HG02852 (cell line): ENCODE measurements around the gene WNT3A.

Experiments used
- ATAC-seq: cut with Tn5 transposase; IDR thresholded peaks from one replicate; pipeline ENCODE4 v1.9.1; 2021; ENCODE audit warnings: mild to moderate bottlenecking, moderate library complexity; ENCODE audit not compliant: unreplicated experiment

The WNT3A gene

DNA sequence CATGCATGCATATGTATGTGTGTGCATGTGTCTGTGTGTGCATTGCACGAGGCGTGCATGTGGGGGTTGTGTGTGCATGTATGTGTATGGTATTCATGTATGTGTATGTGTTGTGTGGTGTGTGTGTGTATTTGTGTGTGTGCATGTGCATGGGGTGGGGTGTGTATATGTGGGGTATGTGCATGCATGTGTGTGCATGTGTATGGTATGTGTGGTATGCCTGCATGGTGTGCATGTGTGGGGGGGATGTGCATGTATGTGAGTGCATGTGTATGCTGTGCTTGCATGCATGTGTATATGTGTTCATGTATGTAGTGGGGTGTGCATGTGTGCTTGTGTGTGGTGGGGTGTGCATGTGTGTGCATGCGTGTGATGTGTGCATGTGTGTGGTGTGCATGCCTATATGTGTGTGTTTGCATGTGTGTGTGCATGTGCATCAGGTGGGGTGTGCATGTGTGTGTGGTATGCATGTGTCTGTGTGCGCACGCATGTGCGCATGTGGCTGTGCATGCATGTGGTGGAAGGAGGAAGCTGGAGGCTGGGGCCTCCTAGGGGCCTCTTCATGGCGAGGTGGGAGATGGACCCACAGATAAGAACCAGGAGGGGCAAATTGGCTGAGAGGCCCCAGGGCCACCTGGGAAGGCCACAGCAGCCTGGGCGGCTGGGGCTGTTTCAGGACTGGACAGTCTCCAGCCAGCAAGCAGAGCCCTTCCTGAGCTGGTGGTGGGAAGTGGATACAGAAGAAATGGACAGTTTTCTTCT lies 39.8 kb downstream of the WNT3A start:
- no peak for ATAC-seq

DNA sequence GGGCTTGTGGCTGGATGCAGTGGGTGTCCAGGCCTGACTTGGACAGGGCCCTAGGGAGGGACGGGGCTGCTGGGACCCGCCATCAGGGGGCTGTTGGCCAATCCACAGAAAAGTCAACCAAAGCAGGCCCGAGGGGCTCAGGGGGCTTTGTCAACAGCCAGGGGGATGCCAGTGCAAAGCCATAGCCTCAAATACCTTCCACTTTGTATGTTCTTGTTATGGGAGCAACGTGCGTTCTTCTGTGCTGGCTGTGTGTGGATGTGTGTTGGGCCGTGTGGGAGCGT lies 40.3 kb downstream of the WNT3A start:
- ATAC-seq: no peak

DNA sequence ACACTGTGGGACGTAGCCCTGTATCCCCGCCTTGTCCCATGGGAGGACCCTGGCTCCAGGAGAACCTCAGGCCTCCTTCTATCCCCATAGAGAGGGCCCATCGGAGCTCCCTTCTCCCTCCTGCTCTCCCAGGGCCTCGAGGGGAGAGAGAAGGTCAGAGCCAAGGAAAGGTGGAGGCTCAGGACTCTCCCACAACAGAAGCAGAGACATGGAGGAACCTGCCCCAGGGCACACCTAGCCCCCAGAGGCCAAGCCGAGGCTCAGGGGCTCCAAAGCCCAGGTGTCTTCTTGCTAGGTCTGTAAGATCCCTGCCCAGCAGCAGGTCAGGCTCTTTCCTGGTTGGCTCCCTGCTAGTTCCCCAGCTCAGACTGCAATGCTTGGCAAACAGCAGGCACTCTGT lies 41.3 kb downstream of the WNT3A start:
- no peak for ATAC-seq

DNA sequence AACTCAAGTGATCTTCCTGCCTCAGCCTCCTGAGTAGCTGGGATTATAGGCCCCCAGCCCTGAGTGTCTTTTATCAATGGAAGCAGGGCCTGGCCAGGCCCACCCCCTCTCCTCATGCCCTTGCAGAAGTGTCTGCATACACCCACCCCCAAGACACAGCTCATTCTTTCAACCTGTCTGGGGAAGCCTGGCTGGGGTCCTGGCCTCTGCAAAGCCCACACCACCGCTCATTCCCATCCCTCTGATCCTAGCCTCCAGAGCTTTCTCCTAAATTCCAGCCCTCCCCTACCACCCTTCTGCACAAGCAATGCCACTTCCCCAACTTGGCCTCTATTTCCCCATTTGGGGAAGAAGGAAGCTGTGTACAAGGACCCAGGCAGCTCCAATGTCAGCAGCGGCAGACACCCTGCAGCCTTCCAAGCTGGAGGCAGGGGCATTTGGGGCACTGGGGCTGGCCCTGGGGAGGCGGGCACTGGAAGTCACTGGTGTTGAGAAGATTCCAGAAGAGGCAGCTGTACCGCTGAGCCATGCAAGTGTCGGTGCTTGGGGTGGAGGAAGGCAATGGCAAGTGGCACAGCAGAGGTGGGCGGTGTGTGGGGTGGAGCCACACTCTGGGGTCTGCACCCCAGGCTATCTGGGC lies 42.0 kb downstream of the WNT3A start:
- ATAC-seq: no peak

DNA sequence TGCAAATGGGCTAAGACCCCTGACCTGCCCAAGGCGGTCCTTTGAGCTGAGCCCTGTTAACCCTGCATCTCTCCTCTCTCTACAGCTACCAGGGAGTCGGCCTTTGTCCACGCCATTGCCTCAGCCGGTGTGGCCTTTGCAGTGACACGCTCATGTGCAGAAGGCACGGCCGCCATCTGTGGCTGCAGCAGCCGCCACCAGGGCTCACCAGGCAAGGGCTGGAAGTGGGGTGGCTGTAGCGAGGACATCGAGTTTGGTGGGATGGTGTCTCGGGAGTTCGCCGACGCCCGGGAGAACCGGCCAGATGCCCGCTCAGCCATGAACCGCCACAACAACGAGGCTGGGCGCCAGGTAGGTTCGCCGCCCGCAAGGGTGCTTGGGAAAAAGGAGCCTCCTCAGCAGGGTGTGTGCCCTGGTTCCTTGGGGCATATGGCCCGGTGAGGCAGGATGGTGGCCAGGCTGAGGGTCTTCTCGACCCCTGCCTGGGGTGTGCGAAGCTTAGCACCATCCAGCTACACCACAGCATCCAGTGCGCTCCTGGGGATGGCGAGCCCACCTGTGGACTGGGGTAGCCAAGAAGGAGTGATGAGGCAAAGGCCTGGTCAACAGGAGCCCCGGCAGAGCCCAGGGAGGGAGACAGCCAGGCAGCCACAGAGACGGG lies 43.9 kb downstream of the WNT3A start:
- ATAC-seq: no peak

DNA sequence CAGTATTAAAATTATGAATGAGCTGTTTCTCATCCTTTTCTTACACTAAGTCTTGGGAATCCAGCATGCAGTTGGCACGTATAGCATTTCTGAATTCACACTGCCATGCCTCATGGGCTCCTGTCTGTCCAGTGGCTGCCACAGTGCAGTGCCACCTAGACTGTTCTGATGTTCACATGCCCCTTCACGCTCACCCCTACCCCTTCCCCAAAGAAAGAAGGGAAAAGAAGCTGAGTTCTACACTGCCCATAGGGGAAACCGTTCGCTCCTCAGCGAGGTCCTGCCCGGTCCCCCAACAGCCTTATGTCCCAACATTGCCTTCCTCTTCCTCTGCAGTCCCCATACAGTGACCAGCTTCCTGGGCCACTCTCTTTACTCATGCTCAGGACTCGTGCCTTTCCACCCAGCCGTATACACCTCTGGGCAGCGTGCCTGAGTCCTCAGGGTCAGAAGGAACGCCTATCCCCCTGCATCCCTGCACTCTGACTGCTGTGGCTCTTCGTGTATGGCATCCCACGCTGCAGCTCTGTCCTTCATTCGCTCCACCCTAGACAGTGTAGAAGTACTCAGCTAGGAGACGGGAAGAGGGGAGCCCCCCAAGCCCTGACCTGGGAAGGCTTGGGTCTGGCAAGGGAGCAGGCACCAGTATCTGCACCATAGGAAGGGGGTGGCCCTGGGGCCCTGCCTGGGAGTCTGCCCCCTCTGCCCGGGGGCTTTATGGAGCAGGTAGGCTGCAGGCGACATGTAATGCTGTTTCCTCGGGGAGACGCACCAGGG lies 51.6 kb downstream of the WNT3A start:
- no peak for ATAC-seq

DNA sequence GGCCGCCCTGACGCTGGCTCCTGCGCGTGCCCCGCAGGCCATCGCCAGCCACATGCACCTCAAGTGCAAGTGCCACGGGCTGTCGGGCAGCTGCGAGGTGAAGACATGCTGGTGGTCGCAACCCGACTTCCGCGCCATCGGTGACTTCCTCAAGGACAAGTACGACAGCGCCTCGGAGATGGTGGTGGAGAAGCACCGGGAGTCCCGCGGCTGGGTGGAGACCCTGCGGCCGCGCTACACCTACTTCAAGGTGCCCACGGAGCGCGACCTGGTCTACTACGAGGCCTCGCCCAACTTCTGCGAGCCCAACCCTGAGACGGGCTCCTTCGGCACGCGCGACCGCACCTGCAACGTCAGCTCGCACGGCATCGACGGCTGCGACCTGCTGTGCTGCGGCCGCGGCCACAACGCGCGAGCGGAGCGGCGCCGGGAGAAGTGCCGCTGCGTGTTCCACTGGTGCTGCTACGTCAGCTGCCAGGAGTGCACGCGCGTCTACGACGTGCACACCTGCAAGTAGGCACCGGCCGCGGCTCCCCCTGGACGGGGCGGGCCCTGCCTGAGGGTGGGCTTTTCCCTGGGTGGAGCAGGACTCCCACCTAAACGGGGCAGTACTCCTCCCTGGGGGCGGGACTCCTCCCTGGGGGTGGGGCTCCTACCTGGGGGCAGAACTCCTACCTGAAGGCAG lies 52.3 kb downstream of the WNT3A start:
- no peak for ATAC-seq

DNA sequence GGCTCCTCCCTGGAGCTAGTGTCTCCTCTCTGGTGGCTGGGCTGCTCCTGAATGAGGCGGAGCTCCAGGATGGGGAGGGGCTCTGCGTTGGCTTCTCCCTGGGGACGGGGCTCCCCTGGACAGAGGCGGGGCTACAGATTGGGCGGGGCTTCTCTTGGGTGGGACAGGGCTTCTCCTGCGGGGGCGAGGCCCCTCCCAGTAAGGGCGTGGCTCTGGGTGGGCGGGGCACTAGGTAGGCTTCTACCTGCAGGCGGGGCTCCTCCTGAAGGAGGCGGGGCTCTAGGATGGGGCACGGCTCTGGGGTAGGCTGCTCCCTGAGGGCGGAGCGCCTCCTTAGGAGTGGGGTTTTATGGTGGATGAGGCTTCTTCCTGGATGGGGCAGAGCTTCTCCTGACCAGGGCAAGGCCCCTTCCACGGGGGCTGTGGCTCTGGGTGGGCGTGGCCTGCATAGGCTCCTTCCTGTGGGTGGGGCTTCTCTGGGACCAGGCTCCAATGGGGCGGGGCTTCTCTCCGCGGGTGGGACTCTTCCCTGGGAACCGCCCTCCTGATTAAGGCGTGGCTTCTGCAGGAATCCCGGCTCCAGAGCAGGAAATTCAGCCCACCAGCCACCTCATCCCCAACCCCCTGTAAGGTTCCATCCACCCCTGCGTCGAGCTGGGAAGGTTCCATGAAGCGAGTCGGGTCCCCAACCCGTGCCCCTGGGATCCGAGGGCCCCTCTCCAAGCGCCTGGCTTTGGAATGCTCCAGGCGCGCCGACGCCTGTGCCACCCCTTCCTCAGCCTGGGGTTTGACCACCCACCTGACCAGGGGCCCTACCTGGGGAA lies 53.0 kb downstream of the WNT3A start:
- ATAC-seq: no peak

DNA sequence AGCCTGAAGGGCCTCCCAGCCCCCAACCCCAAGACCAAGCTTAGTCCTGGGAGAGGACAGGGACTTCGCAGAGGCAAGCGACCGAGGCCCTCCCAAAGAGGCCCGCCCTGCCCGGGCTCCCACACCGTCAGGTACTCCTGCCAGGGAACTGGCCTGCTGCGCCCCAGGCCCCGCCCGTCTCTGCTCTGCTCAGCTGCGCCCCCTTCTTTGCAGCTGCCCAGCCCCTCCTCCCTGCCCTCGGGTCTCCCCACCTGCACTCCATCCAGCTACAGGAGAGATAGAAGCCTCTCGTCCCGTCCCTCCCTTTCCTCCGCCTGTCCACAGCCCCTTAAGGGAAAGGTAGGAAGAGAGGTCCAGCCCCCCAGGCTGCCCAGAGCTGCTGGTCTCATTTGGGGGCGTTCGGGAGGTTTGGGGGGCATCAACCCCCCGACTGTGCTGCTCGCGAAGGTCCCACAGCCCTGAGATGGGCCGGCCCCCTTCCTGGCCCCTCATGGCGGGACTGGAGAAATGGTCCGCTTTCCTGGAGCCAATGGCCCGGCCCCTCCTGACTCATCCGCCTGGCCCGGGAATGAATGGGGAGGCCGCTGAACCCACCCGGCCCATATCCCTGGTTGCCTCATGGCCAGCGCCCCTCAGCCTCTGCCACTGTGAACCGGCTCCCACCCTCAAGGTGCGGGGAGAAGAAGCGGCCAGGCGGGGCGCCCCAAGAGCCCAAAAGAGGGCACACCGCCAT lies 53.8 kb downstream of the WNT3A start:
- ATAC-seq: no peak

DNA sequence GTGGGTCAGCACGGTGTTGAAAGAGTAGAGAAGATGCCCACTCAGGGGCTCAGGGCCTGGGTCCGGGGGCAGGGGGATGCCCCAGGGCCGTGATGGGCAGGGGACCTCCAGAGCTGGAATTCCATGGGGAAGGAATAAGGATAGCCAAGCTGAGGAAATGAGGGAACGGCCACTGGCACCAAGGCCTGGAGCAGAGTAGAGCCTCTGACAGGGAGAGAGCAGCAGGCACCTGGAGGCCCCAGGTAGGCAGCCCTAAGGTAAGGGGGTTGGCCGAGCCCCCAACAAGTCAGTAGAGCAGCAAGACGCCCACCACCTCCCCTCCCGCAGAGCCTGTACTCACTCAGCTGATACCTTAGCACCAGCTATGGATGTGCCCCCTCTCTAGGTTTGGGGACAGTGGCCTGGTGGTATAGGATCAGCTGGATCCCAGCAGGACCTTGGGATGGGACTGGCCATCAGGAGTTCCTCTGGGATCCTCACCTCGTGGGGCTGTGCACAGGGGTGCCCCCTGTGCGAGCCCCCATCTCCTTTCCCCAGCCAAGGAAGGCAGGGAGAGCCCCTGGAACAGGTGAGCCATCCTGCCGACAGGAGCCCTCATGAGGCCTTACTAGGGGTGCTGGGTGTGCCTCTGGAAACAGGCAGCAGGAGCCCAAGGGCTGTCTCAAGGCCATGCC lies 54.8 kb downstream of the WNT3A start:
- ATAC-seq: no peak

DNA sequence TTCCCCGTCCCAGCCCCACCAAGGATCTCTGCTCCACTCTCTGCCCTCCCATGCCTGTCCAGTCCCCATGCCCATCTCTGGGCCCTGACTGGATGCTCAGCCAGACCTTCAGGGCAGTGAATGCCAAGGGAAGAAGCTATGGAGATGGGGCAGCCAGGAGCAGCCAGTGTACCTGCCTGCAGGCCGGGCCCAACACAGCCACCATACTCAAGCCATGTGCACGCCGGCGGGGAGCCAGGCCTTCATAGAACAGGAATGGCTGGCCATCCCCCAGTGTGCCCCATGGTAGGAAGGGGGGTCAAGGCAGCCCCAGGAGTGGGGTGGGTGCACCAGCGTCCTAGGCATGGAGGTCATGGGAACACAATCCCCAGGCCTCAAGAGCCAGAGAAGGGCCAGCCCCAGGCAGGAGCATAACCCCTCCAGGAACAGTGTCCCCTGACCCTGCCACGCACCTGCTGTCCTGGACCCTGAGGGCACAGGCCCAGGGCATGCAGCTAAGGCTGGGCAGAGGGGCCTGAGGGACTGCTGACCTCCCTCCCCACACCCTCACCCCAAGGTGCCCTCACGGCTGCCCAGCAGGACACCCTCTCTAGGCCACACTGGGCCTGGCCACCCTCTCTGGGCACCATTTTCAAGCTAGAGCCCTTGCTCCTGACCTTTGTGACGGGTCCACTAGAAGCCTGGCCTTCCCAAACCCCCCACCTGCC lies 55.4 kb downstream of the WNT3A start:
- no peak for ATAC-seq

DNA sequence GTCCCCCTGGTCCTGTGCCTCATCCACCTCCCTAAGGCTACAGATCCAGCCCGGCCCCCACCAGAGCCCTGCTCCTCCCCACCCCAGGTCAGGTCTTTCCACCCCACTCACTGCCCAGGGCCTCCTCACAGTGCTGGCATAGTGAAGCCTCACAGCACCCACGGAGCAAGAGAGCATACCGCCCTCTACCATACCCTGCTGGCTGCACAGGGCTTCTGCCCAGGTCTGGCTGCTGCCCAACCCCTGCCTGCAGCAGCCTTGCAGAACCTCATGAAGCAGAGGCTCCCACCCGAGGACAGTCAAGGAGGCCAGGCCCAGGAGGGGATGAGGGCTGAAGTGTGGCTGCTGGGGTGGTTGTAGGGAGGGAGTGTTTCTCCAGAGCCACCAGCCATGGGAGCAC lies 56.0 kb downstream of the WNT3A start:
- no peak for ATAC-seq

DNA sequence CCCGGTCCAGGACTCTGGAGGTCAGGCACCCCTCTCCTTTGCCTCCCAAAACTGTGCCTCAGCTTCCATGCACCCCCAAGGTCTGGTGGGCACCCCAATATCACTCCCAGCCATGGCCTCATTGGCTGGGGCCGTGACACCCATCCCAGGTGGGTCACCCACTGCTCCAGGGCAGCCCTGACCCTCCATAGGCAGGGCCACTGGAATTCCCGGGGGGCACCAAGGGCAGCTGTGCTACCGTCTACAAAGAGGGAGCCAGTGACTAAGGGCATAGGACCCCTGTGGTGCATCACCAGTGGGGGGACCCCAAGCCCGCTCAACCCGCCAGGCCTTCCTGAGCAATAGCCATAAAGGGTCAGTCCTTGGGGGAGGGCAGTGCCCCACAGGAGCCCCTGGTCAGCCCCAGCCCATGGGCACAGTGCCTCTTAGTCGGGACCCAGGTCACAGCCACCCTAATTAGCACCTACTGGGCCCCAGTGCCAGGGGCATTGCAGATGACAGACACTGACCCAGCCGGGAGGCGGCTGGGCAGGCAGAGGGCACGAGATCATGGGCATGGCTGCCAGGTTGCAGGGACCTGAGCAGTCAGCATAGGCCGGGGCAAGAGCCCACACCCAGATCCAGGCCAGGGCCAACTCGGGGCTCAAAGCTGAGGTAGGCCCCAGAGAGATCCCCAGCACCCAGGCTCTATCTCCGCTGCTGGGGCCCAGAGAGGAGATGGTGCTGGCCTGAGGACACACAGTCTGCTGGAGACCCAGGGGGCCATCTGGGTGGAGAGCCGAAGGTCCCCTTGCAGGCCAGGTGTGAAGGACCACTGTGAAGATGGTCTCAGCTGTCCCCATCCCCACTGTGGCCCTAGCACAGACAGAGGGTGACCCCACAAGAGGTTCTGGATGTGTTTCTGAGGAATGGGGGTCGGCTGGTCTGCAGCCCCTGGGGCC lies 56.7 kb downstream of the WNT3A start:
- no peak for ATAC-seq

DNA sequence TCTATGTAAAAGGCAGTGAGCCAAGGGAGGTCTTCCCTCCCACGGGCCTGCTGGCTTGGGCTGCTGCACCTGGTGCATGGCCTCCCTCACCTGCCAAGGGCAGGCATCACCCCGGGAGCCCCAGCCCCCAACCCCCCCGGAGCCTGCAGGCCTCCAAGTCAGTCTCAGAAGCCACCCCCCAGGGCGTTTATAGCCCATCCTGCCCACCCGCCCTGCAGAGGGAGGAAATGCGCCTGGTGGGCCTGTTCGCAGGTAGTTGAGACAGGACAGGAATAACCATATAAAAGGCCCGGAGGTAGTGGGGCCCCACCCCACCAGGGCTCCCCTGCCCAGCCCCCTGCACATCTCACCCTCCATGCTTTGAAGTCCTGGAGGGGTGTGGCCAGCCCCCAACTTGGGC lies 57.5 kb downstream of the WNT3A start:
- ATAC-seq: no peak

DNA sequence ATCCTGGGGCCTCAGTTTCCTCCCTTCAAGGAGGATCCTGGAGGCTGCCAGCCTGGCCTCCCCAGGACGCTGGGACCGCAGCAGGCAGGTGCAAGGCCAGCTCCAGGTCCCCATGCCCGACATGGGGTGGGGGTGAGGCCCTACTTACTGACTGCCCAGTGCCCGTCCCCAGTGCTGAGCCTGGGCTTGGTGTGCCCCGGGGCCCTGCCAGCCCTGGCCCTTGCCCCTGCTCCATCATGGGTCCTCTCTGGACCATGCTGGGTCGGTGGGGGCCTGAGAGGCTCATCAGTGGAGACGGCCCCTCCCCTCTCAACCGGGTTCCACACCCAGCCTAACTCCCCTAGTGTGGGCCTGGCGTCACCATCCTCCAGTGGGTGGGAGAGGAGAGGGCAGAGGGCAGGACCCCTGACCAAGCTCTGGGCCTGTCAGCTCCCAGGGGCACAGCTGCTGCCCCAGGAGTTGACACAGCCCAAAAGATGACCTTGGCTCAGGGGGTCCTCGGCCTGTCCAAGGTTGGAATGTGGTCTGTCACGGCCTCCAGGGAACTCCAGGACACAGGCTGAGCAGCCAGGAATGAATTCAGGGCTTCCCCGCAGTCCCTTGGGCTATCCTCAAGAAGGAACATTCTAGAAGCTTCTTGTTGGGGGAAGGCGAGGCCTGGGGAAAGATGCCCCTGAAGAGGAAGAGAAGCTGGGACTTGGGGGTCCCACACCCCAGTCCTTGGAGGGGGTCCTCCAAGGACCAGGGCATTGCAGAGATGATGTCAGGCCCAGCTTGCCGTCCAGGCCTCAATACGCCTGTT lies 58.1 kb downstream of the WNT3A start:
- ATAC-seq: no peak

DNA sequence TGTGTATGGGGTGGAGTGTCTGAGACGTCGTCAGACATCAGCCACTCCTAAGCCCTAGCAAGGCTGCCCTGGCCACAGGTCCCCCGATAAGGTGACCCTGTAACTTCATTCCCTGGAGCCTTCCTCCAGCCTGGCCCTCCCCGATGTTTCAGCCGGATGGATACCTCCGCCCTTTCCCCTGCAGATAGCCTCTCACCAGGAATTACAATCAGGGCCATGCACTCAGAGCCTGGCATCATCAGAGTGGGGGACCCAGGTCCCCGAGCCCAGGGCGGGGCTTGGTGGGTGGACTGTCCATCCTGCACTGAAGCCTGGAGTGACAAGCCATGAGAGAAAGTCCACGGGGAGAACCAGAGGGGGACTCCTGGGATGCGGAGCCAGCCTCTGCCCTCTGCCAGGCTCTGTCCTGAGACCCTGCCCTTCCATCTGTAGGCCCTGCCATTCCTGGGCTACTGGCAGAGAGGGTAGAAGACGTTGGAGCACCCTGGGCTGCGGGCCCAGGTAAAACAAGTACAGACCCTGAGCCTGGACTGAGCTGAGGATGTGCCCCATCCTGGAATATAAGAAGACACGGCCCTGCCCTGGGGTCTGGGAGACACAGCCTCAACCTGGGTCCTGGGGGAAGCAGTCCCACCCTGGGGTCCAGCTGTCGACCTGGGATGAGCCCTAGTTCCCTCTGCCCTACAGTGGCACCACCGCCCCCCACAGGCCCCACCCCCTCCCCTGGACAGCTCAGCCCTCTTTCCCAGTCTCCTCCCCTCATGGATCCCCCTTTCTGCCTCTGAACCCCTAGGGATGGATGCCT lies 58.9 kb downstream of the WNT3A start:
- no peak for ATAC-seq
